HepG2 (cell line): ENCODE data around the gene SLC36A3. TPM values are rescaled to one million over a fixed set of nuclear protein-coding genes. Genes with fewer than 3 reads are reported as not detected.

Experiments
- CAMTA2 ChIP-seq: sonication (generic); formaldehyde crosslinking; IDR thresholded peaks from 2 replicates; pipeline ENCODE4 v1.4.0; 2020; ENCODE audit warnings: mild to moderate bottlenecking, missing genetic modification reagents, borderline replicate concordance
- CBX5 ChIP-seq: sonication (generic); formaldehyde crosslinking; IDR thresholded peaks from 2 replicates; pipeline ENCODE4 v1.4.0; 2020; ENCODE audit warnings: missing genetic modification reagents, borderline replicate concordance
- HMGA1 ChIP-seq: sonication (generic); formaldehyde crosslinking; conservative IDR thresholded peaks from 2 replicates; pipeline ENCODE4 v1.4.0; 2020; ENCODE audit warnings: missing genetic modification reagents
- JARID2 ChIP-seq: sonication (generic); formaldehyde crosslinking; IDR thresholded peaks from 2 replicates; pipeline ENCODE4 v1.8.1; 2023; ENCODE audit warnings: missing genetic modification reagents, inconsistent platforms; ENCODE audit not compliant: insufficient replicate concordance
- JDP2 ChIP-seq: sonication (generic); formaldehyde crosslinking; IDR thresholded peaks from 2 replicates; pipeline ENCODE4 v1.8.1; 2022; ENCODE audit warnings: missing genetic modification reagents, borderline replicate concordance
- KLF11 ChIP-seq: IDR thresholded peaks from 2 replicates; pipeline ENCODE4 v1.6.1; 2016; ENCODE audit warnings: missing compliant biosample characterization
- MIER3 ChIP-seq: IDR thresholded peaks from 2 replicates; pipeline ENCODE4 v1.6.1; 2016; ENCODE audit warnings: missing compliant biosample characterization, borderline replicate concordance
- MIXL1 ChIP-seq: IDR thresholded peaks from 2 replicates; pipeline ENCODE4 v1.6.1; 2016
- MLLT10 ChIP-seq: sonication (generic); formaldehyde crosslinking; IDR thresholded peaks from 2 replicates; pipeline ENCODE4 v1.4.0; 2020; ENCODE audit warnings: missing genetic modification reagents
- NR1H2 ChIP-seq: sonication (generic); formaldehyde crosslinking; IDR thresholded peaks from 2 replicates; pipeline ENCODE4 v1.8.1; 2022; ENCODE audit warnings: low read depth, missing genetic modification reagents, borderline replicate concordance
- PHF21A ChIP-seq: sonication (generic); formaldehyde crosslinking; IDR thresholded peaks from 2 replicates; pipeline ENCODE4 v1.5.0; 2020; ENCODE audit warnings: mild to moderate bottlenecking, missing genetic modification reagents
- PHF5A ChIP-seq: IDR thresholded peaks from one replicate; pipeline ENCODE4 v1.6.1; 2018; ENCODE audit warnings: low read depth, missing genetic modification reagents; ENCODE audit not compliant: unreplicated experiment
- SIN3A ChIP-seq: IDR thresholded peaks from 2 replicates; pipeline ENCODE4 v1.6.1; 2011; ENCODE audit warnings: low read depth, mild to moderate bottlenecking, control low read depth, low read length, borderline replicate concordance
- SRF ChIP-seq: IDR thresholded peaks from 2 replicates; pipeline ENCODE4 v1.6.1; 2011; ENCODE audit warnings: mild to moderate bottlenecking, low read depth, low read length, moderate library complexity
- TCF7 ChIP-seq: sonication (generic); IDR thresholded peaks from 2 replicates; pipeline ENCODE4 v1.6.1; 2016; ENCODE audit warnings: antibody characterized with exemption, low read depth
- ZFP41 ChIP-seq: sonication (generic); formaldehyde crosslinking; IDR thresholded peaks from 2 replicates; pipeline ENCODE4 v1.4.0; 2020; ENCODE audit warnings: mild to moderate bottlenecking, missing genetic modification reagents, borderline replicate concordance
- ZNF432 ChIP-seq: sonication (generic); formaldehyde crosslinking; IDR thresholded peaks from 2 replicates; pipeline ENCODE4 v1.5.0; 2020; ENCODE audit warnings: missing genetic modification reagents, mild to moderate bottlenecking, borderline replicate concordance
- ZNF547 ChIP-seq: sonication (generic); formaldehyde crosslinking; IDR thresholded peaks from 2 replicates; pipeline ENCODE4 v1.5.1; 2020; ENCODE audit warnings: mild to moderate bottlenecking, missing genetic modification reagents
- ZNF766 ChIP-seq: sonication (generic); formaldehyde crosslinking; IDR thresholded peaks from 2 replicates; pipeline ENCODE4 v1.5.0; 2020; ENCODE audit warnings: missing genetic modification reagents, borderline replicate concordance
- ZZZ3 ChIP-seq: sonication (generic); formaldehyde crosslinking; IDR thresholded peaks from 2 replicates; pipeline ENCODE4 v1.4.0; 2020; ENCODE audit warnings: missing genetic modification reagents, mild to moderate bottlenecking, borderline replicate concordance
- polyA plus RNA-seq, 8 experiments: library from polyadenylated mRNA; depleted of rRNA in 3 of 8; stranded (reverse) in 7 of 8; unstranded in 1 of 8; fragments of >200 nt; fragmentation: Illumina TruSeq in 4 of 8; extraction: Trizol in 4 of 8; gene quantifications; 2 replicates each; pipeline versions ENCODE4 v1.2.1 to v1.2.3, GENCODE V29; 2011 to 2016; ENCODE audit warnings: low read depth in 4 of 8, missing spikeins in 1 of 8, mixed read lengths in 1 of 8; ENCODE audit not compliant: insufficient read depth in 1 of 8
- total RNA-seq, 5 experiments: library from RNA; depleted of rRNA; stranded (reverse); fragments of >200 nt; fragmentation: Illumina TruSeq; extraction: Trizol; gene quantifications; 2 replicates each; pipeline ENCODE4 v1.2.3, GENCODE V29; 2016; ENCODE audit warnings: low read depth in 1 of 5
- TF ChIP-seq, protein P1 (sequence below): sonication (generic); formaldehyde crosslinking; IDR thresholded peaks from 2 replicates; pipeline ENCODE4 v1.5.0; 2020; ENCODE audit warnings: mild to moderate bottlenecking, missing genetic modification reagents, borderline replicate concordance
- TF ChIP-seq, protein P2 (sequence below): sonication (generic); formaldehyde crosslinking; IDR thresholded peaks from 2 replicates; pipeline ENCODE4 v1.8.0; 2022; ENCODE audit warnings: mild to moderate bottlenecking, missing genetic modification reagents, moderate library complexity
- TF ChIP-seq, protein P3 (sequence below): sonication (generic); formaldehyde crosslinking; IDR thresholded peaks from 2 replicates; pipeline ENCODE4 v1.4.0; 2020; ENCODE audit warnings: missing genetic modification reagents

The SLC36A3 gene
- total and polyA plus RNA-seq, 2 of the 13 experiments (the other 11 are each of a cell fraction or from before 2014, with no cell fraction given): not detected

DNA sequence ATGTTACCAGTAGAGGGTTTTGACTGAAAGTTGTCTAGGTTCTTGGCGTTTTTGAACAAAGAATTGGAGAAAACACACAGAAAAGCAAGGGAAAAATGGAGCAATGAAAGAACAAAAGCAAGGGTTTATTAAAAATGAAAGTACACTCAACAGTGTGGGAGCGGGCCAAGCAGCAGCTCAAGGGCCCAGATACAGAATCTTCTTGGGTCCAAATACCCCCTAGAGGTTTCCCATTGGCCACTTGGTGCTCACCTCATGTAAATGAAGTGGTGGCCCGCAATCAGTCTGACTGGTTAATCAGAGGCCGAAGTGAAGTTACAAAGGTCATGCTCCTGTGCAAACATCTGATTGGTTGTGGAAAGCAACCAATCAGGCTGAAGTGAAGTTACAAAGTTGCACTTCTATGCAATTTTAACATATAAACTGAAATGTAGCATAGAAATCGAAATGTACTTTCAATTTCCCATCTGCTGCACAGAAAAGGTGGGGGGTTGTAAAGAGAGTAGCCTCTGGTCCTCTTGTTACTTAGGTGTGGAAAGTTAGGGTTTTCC is 52.5 kb downstream of the SLC36A3 start (continued):
- TF ChIP-seq PHF5A (CRISPR knock-in tag) (no peak), MIER3 (no peak; the same call in 1 of the 2 replicates), ZFP41 (CRISPR knock-in tag) (no peak), MIXL1 (peak; percentile 55; the same call in 1 of the 2 replicates), SRF (no peak), NR1H2 (CRISPR knock-in tag) (no peak), ZZZ3 (CRISPR knock-in tag) (no peak), CAMTA2 (CRISPR knock-in tag) (no peak), TCF7 (no peak), SIN3A (peak; percentile 61; the same call in 1 of the 2 replicates), ZNF766 (CRISPR knock-in tag) (no peak), PHF21A (CRISPR knock-in tag) (peak; percentile 70), ZNF547 (CRISPR knock-in tag) (no peak), KLF11 (CRISPR knock-in tag) (0 out of 2 replicates have a peak, but pooled peaks have one; percentile 40), ZNF432 (no peak), MLLT10 (CRISPR knock-in tag) (no peak), HMGA1 (CRISPR knock-in tag) (no peak), CBX5 (CRISPR knock-in tag) (no peak), JARID2 (CRISPR knock-in tag) (no peak), JDP2 (CRISPR knock-in tag) (no peak)
- TF ChIP-seq, protein P1, sequence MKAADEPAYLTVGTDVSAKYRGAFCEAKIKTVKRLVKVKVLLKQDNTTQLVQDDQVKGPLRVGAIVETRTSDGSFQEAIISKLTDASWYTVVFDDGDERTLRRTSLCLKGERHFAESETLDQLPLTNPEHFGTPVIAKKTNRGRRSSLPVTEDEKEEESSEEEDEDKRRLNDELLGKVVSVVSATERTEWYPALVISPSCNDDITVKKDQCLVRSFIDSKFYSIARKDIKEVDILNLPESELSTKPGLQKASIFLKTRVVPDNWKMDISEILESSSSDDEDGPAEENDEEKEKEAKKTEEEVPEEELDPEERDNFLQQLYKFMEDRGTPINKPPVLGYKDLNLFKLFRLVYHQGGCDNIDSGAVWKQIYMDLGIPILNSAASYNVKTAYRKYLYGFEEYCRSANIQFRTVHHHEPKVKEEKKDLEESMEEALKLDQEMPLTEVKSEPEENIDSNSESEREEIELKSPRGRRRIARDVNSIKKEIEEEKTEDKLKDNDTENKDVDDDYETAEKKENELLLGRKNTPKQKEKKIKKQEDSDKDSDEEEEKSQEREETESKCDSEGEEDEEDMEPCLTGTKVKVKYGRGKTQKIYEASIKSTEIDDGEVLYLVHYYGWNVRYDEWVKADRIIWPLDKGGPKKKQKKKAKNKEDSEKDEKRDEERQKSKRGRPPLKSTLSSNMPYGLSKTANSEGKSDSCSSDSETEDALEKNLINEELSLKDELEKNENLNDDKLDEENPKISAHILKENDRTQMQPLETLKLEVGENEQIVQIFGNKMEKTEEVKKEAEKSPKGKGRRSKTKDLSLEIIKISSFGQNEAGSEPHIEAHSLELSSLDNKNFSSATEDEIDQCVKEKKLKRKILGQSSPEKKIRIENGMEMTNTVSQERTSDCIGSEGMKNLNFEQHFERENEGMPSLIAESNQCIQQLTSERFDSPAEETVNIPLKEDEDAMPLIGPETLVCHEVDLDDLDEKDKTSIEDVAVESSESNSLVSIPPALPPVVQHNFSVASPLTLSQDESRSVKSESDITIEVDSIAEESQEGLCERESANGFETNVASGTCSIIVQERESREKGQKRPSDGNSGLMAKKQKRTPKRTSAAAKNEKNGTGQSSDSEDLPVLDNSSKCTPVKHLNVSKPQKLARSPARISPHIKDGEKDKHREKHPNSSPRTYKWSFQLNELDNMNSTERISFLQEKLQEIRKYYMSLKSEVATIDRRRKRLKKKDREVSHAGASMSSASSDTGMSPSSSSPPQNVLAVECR (CRISPR knock-in tag): no peak
- TF ChIP-seq, protein P2, sequence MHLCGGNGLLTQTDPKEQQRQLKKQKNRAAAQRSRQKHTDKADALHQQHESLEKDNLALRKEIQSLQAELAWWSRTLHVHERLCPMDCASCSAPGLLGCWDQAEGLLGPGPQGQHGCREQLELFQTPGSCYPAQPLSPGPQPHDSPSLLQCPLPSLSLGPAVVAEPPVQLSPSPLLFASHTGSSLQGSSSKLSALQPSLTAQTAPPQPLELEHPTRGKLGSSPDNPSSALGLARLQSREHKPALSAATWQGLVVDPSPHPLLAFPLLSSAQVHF (CRISPR knock-in tag): no peak
- TF ChIP-seq, protein P3, sequence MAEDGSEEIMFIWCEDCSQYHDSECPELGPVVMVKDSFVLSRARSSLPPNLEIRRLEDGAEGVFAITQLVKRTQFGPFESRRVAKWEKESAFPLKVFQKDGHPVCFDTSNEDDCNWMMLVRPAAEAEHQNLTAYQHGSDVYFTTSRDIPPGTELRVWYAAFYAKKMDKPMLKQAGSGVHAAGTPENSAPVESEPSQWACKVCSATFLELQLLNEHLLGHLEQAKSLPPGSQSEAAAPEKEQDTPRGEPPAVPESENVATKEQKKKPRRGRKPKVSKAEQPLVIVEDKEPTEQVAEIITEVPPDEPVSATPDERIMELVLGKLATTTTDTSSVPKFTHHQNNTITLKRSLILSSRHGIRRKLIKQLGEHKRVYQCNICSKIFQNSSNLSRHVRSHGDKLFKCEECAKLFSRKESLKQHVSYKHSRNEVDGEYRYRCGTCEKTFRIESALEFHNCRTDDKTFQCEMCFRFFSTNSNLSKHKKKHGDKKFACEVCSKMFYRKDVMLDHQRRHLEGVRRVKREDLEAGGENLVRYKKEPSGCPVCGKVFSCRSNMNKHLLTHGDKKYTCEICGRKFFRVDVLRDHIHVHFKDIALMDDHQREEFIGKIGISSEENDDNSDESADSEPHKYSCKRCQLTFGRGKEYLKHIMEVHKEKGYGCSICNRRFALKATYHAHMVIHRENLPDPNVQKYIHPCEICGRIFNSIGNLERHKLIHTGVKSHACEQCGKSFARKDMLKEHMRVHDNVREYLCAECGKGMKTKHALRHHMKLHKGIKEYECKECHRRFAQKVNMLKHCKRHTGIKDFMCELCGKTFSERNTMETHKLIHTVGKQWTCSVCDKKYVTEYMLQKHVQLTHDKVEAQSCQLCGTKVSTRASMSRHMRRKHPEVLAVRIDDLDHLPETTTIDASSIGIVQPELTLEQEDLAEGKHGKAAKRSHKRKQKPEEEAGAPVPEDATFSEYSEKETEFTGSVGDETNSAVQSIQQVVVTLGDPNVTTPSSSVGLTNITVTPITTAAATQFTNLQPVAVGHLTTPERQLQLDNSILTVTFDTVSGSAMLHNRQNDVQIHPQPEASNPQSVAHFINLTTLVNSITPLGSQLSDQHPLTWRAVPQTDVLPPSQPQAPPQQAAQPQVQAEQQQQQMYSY (CRISPR knock-in tag): no peak
